DOHH2 (cell line): ENCODE results near the gene TMEM119.

Source experiments
- H3F3A ChIP-seq: fragments of 200-600 bp; sonication (generic), shearing (Covaris generic); 2 replicates; pipeline ENCODE4 v1.6.0; 2016; ENCODE audit warnings: antibody characterized with exemption, mild to moderate bottlenecking; ENCODE audit not compliant: control insufficient read depth, insufficient read depth
- H3K27ac ChIP-seq: fragments of 200-600 bp; sonication (generic); 2 replicates; pipeline ENCODE4 v1.5.1; 2014; ENCODE audit warnings: low read depth, mild to moderate bottlenecking, low read length, moderate library complexity
- H3K27me3 ChIP-seq: fragments of 200-600 bp; sonication (generic); 2 replicates; pipeline ENCODE4 v1.6.1; 2014; ENCODE audit warnings: mild to moderate bottlenecking, low read length, mixed read lengths; ENCODE audit not compliant: control insufficient read depth
- H3K36me3 ChIP-seq: fragments of 200-600 bp; sonication (generic); 2 replicates; pipeline ENCODE4 v1.6.1; 2014; ENCODE audit warnings: mild to moderate bottlenecking, low read length, moderate library complexity, mixed read lengths; ENCODE audit not compliant: control insufficient read depth
- H3K4me1 ChIP-seq: fragments of 200-600 bp; sonication (generic); 2 replicates; pipeline ENCODE4 v1.6.1; 2014; ENCODE audit warnings: mild to moderate bottlenecking, low read length, mixed read lengths; ENCODE audit not compliant: control insufficient read depth
- H3K4me2 ChIP-seq: fragments of 200-600 bp; sonication (generic); 2 replicates; pipeline ENCODE4 v1.6.0; 2014; ENCODE audit warnings: mild to moderate bottlenecking, low read length, moderate library complexity
- H3K4me3 ChIP-seq: fragments of 200-600 bp; sonication (generic); 2 replicates; pipeline ENCODE4 v1.5.1; 2014; ENCODE audit warnings: mild to moderate bottlenecking, low read length, mixed read lengths
- H3K79me2 ChIP-seq: fragments of 200-600 bp; sonication (generic); 2 replicates; pipeline ENCODE4 v1.6.1; 2014; ENCODE audit warnings: mild to moderate bottlenecking, low read length, mixed read lengths; ENCODE audit not compliant: control insufficient read depth
- H3K9me2 ChIP-seq: fragments of 200-600 bp; sonication (generic); replicated peaks from 2 replicates; pipeline ENCODE4 v1.6.1; 2014; ENCODE audit warnings: mild to moderate bottlenecking, low read length, mixed read lengths; ENCODE audit not compliant: control insufficient read depth
- H3K9me3 ChIP-seq: fragments of 200-600 bp; sonication (generic); 2 replicates; pipeline ENCODE4 v1.6.1; 2014; ENCODE audit warnings: antibody characterized with exemption, low read length, mixed read lengths; ENCODE audit not compliant: control insufficient read depth, insufficient read depth
- H4K20me1 ChIP-seq: fragments of 200-600 bp; sonication (generic); 2 replicates; pipeline ENCODE4 v1.6.0; 2014; ENCODE audit warnings: low read depth, mild to moderate bottlenecking, antibody characterized with exemption, low read length, moderate library complexity; ENCODE audit not compliant: control insufficient read depth, insufficient read depth
- EZH2phosphoT487 ChIP-seq: fragments of 200-600 bp; sonication (generic); IDR thresholded peaks from 2 replicates; pipeline ENCODE4 v1.6.1; 2017; ENCODE audit warnings: borderline replicate concordance, mild to moderate bottlenecking, antibody characterized with exemption, low read length, moderate library complexity, mixed read lengths
- TF ChIP-seq, protein P1 (sequence below): fragments of 200-600 bp; sonication (generic); IDR thresholded peaks from one replicate; pipeline ENCODE4 v1.5.1; 2014; ENCODE audit warnings: antibody characterized with exemption, mild to moderate bottlenecking, low read depth, low read length; ENCODE audit not compliant: poor library complexity, severe bottlenecking

Gene TMEM119

DNA sequence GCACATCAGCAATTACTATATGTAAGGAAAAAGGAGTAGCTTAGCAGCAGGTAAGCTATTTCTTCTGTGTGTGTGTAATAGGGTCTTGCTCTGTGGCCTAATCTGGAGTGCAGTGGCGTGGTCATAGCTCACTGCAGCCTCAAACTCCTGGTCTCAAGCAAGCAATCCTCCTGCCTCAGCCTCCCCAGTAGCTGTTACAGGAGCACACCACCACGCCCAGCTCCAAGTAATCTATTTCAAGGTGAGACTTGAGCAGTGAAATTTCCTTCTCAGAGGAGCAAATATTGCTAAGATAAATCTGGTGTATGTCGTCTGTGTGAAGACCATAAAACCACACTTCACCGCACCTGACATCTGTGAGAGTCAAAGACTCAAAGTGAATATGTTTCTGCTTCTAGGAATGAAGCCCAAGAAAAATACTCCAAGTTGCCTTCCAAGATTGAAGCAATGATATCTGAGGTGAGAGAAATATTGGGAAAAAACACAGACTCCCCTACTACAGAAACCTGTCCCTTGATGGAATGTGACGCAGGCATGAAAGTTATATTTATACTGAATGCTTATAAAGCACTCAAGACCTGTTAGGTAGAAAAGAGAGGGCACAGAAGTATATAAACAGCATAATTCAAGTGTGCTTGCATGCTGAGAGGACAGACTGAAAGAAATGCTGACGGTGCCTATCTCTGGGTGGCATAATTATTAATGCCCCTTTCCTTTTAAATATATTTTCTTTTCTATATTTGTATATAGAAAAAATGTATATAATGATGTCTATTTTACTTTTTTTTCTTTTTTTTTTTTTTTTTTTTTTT is 38.3 kb upstream of the TMEM119 start:
- no peak for TF ChIP-seq EZH2phosphoT487
- TF ChIP-seq, protein P1, sequence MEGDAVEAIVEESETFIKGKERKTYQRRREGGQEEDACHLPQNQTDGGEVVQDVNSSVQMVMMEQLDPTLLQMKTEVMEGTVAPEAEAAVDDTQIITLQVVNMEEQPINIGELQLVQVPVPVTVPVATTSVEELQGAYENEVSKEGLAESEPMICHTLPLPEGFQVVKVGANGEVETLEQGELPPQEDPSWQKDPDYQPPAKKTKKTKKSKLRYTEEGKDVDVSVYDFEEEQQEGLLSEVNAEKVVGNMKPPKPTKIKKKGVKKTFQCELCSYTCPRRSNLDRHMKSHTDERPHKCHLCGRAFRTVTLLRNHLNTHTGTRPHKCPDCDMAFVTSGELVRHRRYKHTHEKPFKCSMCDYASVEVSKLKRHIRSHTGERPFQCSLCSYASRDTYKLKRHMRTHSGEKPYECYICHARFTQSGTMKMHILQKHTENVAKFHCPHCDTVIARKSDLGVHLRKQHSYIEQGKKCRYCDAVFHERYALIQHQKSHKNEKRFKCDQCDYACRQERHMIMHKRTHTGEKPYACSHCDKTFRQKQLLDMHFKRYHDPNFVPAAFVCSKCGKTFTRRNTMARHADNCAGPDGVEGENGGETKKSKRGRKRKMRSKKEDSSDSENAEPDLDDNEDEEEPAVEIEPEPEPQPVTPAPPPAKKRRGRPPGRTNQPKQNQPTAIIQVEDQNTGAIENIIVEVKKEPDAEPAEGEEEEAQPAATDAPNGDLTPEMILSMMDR, result no peak
- Histone ChIP-seq H3K4me3 (peak overlapping the region; percentile 54), H3K36me3 (no peaks in the 10 kb centered on the region), H3K4me1 (peaks cover 98% of the 10 kb centered on the region), H3F3A (peaks cover 36% of the 10 kb centered on the region), H3K4me2 (peak overlapping the region; percentile 69), H4K20me1 (no peaks in the 10 kb centered on the region), H3K79me2 (no peaks in the 10 kb centered on the region), H3K9me3 (no peaks in the 10 kb centered on the region), H3K27me3 (peaks cover 15% of the 10 kb centered on the region), H3K27ac (peak overlapping the region; percentile 90), H3K9me2 (no peaks in the 10 kb centered on the region)

DNA sequence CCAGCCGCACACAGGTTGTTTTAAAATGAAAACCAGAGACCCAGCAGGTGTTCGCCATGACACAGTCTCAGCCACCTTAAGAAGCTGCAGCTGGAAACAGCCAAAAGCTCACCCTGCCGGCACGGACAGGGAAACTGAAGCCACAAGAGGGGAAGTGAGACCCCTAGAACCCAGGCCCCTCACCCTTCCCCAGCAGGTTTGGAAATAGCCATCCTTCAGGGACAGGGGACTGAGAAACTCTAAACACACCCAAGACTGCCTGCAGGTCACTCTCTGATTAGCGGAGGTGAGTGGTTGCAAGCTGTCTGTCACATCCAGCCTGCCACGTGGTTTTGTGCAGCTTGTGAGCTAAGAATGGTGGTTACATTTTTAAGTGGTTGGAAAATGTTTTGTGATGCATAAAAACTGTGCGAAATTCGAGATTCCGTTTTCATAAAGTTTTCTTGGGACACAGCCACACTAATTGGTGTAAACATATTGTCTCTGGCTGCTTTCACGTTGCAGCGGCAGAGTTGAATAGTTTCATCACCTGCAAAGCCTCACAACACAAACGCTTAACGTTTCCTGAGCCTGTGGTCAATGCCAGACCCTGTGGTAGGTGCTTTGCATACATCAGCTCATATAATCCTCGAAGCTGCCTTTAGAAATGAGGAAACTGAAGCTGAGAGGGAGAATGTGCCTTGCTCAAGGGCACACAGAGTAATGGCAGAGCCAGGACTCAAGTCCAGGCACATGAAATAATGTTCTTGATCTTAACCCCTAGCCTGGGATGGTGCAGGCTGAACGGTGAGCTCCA is 37.5 kb upstream of the TMEM119 start:
- no peaks in the 10 kb centered on the region for H3K9me2 ChIP-seq
- peaks cover 10% of the 10 kb centered on the region for H3K27me3 ChIP-seq
- H4K20me1 ChIP-seq, result no peaks in the 10 kb centered on the region
- H3K4me3 ChIP-seq, result peak overlapping the region; percentile 54
- no peaks in the 10 kb centered on the region for H3K79me2 ChIP-seq
- H3K4me1 ChIP-seq, result peaks cover 98% of the 10 kb centered on the region
- H3K4me2 ChIP-seq, result peak overlapping the region; percentile 69
- TF ChIP-seq, protein P1, result no peak
- TF ChIP-seq EZH2phosphoT487, result no peak
- H3F3A ChIP-seq, result peaks cover 36% of the 10 kb centered on the region
- no peaks in the 10 kb centered on the region for H3K9me3 ChIP-seq
- H3K27ac ChIP-seq, result peak overlapping the region; percentile 90
- H3K36me3 ChIP-seq, result no peaks in the 10 kb centered on the region

DNA sequence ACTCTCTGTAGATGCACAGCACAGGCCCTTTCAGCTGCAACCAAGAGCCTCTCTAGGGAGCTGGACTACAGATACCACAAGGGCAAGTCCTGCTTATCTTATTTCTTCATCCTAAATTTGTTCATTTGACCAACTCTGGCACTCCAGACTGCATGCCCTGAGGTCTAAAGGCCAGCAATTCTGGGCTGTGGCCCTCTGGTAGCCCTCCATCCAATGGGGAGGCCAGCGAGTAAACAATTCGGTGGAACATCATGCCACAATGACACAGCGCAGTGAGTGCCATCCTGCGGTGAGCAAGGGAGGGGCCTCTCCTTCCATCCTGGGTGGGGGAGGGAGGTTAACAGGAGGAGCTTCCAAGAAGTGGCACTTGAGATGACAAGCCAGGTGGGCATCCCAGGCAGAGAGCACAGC is 36.5 kb upstream of the TMEM119 start:
- Histone ChIP-seq H3K27ac (peak overlapping the region; percentile 90), H3K4me2 (peak overlapping the region; percentile 69), H3K9me3 (no peaks in the 10 kb centered on the region), H3K36me3 (no peaks in the 10 kb centered on the region), H3K4me3 (peak overlapping the region; percentile 54), H3K27me3 (peaks cover 8% of the 10 kb centered on the region), H3F3A (peaks cover 32% of the 10 kb centered on the region), H4K20me1 (no peaks in the 10 kb centered on the region), H3K4me1 (peaks cover 87% of the 10 kb centered on the region), H3K79me2 (no peaks in the 10 kb centered on the region), H3K9me2 (no peaks in the 10 kb centered on the region)
- TF ChIP-seq, protein P1, result no peak
- TF ChIP-seq EZH2phosphoT487, result no peak
